OCI-LY3 (cell line): Measurements from ENCODE around the gene PYGB.

Experiments
- CTCF ChIP-seq: fragments of 200-600, 300-600 bp; sonication (generic); IDR thresholded peaks from 2 replicates; pipeline ENCODE4 v1.5.1; 2014; ENCODE audit warnings: antibody characterized with exemption, low read length, low read depth
- EZH2phosphoT487 ChIP-seq: fragments of 200-600 bp; shearing (Covaris generic); IDR thresholded peaks from 2 replicates; pipeline ENCODE4 v1.6.1; 2018; ENCODE audit warnings: antibody characterized with exemption, mixed run types, low read depth

DNA sequence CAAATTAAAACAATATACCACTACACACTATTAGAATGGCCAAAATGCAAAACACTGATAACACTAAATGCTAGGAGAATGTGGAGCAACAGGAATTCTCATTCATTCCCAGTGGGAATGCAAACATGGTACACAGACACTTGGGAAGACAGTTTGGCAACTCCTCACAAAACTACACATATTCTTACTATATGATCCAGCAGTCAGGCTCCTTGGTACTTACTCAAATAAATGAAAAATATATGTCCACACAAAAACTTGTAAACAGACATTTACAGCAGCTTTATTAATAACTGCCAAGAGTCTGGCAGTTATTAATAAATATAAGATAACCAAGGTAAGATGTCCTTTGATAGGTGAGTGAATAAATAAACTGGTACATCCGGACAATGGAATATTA, 97.8 kb downstream of the PYGB start:
- TF ChIP-seq EZH2phosphoT487: no peak
- TF ChIP-seq CTCF: no peak
